Left cardiac atrium (tissue), 4 donors: ENCODE results near the gene TNFAIP8. TPM values are rescaled to one million over a fixed set of nuclear protein-coding genes. Genes with fewer than 3 reads are reported as not detected.
A peak's percentile ranks its signal among the peaks of the same experiment; 100 is the strongest.

ENCODE experiments used
- ATAC-seq, 2 donors: fragments of 200-7000 bp; cut with Tn5 transposase; one replicate each; pipeline ENCODE4 v1.9.1; 2020; ENCODE audit warnings: mild to moderate bottlenecking in 2 of 2, moderate library complexity in 2 of 2
- DNase-seq: peaks from one replicate; pipeline ENCODE4 v3.0.0-alpha.2; 2020
- intact Hi-C, 2 donors: fragments of 100-400 bp; cut with DNase I; formaldehyde crosslinking; loops; one replicate each; pipeline versions ENCODE4 v1.14.1 to v1.15.1; 2022 to 2023
- total RNA-seq, 2 donors: library from RNA; stranded (reverse); fragmentation: NEBNext Ultra II Directional; extraction: Animal tissue kit (Norgen Biotek cat#: 25700); gene quantifications; one replicate each; pipeline ENCODE4 v1.2.1, GENCODE V29; 2021
- donor health status: DM: no; HTN: yes; CAD: no.
- donor health status: DM: no; HTN: yes; CAD: no; lungs with severe emphysema.
- donor health status: DM: yes; HTN: yes; CAD: no.
- donor health status: Dilated cardiomyopathy.

TNFAIP8 gene
- total RNA-seq, 2 donors from 2014 or later: 4.7 to 8.6 TPM

- intact Hi-C loops: no loop called here
- no peak for ATAC-seq
- no peak for DNase-seq
Observed at GRCh38 chr5:119383008-119383407, 27.2 kb downstream of the TNFAIP8 start.

- no peak for ATAC-seq
- DNase-seq: no peak
- intact Hi-C loops: no loop called here
Observed at GRCh38 chr5:119385136-119385535, 29.3 kb downstream of the TNFAIP8 start.

GRCh38 chr5:119385536-119386128 is 29.8 kb downstream of the TNFAIP8 start:
- no peak for DNase-seq
- intact Hi-C loops: no loop called here
- ATAC-seq: no peak

GRCh38 chr5:119386596-119387344 is 31.0 kb downstream of the TNFAIP8 start:
- DNase-seq: peak; percentile 36
- intact Hi-C loops: no loop called here
- ATAC-seq: peak; percentile 47 to 61

GRCh38 chr5:119387945-119388618 is 32.3 kb downstream of the TNFAIP8 start:
- DNase-seq (no peak), ATAC-seq (no peak)
- intact Hi-C loops: no loop called here

GRCh38 chr5:119388619-119389190 is 32.9 kb downstream of the TNFAIP8 start:
- ATAC-seq (no peak), DNase-seq (no peak)
- intact Hi-C loops: no loop called here

- ATAC-seq (peak in 1 of 2 donors; percentile 33), DNase-seq (no peak)
- intact Hi-C loops: no loop called here
Observed at GRCh38 chr5:119389288-119390030, 33.6 kb downstream of the TNFAIP8 start.

- no peak for DNase-seq
- ATAC-seq: no peak
- intact Hi-C loops: no loop called here
Observed at GRCh38 chr5:119390404-119390803, 34.6 kb downstream of the TNFAIP8 start.

GRCh38 chr5:119393201-119393691 is 37.4 kb downstream of the TNFAIP8 start:
- ATAC-seq (no peak), DNase-seq (no peak)
- intact Hi-C loops: no loop called here

GRCh38 chr5:119393746-119394145 is 37.9 kb downstream of the TNFAIP8 start:
- intact Hi-C loops: no loop called here
- no peak for ATAC-seq
- DNase-seq: no peak

- intact Hi-C loops: no loop called here
- no peak for DNase-seq
- ATAC-seq: no peak
Observed at GRCh38 chr5:119395080-119395836, 39.4 kb downstream of the TNFAIP8 start.

- DNase-seq (no peak), ATAC-seq (no peak)
- intact Hi-C loops: no loop called here
Observed at GRCh38 chr5:119396030-119396664, 40.3 kb downstream of the TNFAIP8 start.

- intact Hi-C loops: no loop called here
- ATAC-seq: peak in 1 of 2 donors; percentile 17
- DNase-seq: no peak
Observed at GRCh38 chr5:119397518-119398380, 41.9 kb downstream of the TNFAIP8 start.

- ATAC-seq: peak; percentile 87
- peak; percentile 58 for DNase-seq
- intact Hi-C loops: no loop called here
Observed at GRCh38 chr5:119398727-119399466, 43.1 kb downstream of the TNFAIP8 start.

GRCh38 chr5:119400245-119400644 is 44.4 kb downstream of the TNFAIP8 start:
- intact Hi-C loops: no loop called here
- no peak for ATAC-seq
- DNase-seq: no peak

- DNase-seq (no peak), ATAC-seq (no peak)
- intact Hi-C loops: no loop called here
Observed at GRCh38 chr5:119402081-119402480, 46.3 kb downstream of the TNFAIP8 start.
